ENCODE results near the gene TCF20. TPM values are rescaled to one million over a fixed set of nuclear protein-coding genes. Genes with fewer than 3 reads are reported as not detected.

TCF20 gene
- total and polyA plus RNA-seq, 2 donors from 2014 or later = 6.1 to 63.6 TPM

DNA sequence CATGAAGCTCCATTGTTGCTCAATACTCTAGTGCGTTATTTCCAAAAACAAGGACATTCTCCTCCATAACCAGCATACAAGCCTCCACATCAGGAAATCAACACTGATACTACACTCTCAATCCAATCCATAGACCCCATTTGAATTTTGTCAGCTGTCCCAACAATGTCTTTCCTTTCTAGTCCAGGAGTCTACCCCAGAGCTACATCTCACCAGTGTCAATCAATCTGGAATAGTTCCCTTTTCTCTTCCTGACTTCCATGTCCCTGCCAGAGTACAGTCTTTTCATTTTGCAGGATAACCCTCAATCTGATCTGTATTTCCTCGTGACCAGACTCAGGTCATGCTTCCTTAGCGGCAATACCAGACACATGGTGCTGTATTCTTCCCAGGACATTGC is 43.0 kb downstream of the TCF20 start:
- Histone ChIP-seq H3K27me3 (ENCODE audit: control insufficient read depth, insufficient read depth, low read length) (no peaks in the 10 kb centered on the region), H3K9ac (ENCODE audit: low read length in 3 of 3) (no peak overlapping the region), H3K4me1 (ENCODE audit: control insufficient read depth in 2 of 3, insufficient read depth in 2 of 3, low read depth in 1 of 3, low read length in 3 of 3) (peaks cover 0 to 15% (median 0%) of the 10 kb centered on the region in 3 donors), H3K36me3 (ENCODE audit: control insufficient read depth in 2 of 3, insufficient read depth in 3 of 3, low read length in 3 of 3) (no peaks in the 10 kb centered on the region), H3K4me3 (ENCODE audit: low read length in 3 of 3) (no peak overlapping the region), H3K27ac (ENCODE audit: low read depth in 2 of 2, low read length in 2 of 2) (no peak overlapping the region), H3K9me3 (ENCODE audit: control insufficient read depth in 2 of 3, insufficient read depth in 1 of 3, low read length in 3 of 3) (no peaks in the 10 kb centered on the region)
- intact Hi-C loops (cut with DNase I) = no loop called here
- no peak for FAIRE-seq
- DNase-seq = no peak
- TF ChIP-seq, protein P1, sequence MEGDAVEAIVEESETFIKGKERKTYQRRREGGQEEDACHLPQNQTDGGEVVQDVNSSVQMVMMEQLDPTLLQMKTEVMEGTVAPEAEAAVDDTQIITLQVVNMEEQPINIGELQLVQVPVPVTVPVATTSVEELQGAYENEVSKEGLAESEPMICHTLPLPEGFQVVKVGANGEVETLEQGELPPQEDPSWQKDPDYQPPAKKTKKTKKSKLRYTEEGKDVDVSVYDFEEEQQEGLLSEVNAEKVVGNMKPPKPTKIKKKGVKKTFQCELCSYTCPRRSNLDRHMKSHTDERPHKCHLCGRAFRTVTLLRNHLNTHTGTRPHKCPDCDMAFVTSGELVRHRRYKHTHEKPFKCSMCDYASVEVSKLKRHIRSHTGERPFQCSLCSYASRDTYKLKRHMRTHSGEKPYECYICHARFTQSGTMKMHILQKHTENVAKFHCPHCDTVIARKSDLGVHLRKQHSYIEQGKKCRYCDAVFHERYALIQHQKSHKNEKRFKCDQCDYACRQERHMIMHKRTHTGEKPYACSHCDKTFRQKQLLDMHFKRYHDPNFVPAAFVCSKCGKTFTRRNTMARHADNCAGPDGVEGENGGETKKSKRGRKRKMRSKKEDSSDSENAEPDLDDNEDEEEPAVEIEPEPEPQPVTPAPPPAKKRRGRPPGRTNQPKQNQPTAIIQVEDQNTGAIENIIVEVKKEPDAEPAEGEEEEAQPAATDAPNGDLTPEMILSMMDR (IDR thresholded peaks at IDR 0.05; ENCODE audit: borderline replicate concordance, extremely low read depth, insufficient read depth) = no peak

GRCh38 chr22:42225841-42226240 is 44.6 kb downstream of the TCF20 start:
- Histone ChIP-seq H3K27ac (ENCODE audit: low read depth in 2 of 2, low read length in 2 of 2) (no peak overlapping the region), H3K4me3 (ENCODE audit: low read length in 3 of 3) (no peak overlapping the region), H3K9ac (ENCODE audit: low read length in 3 of 3) (no peak overlapping the region), H3K4me1 (ENCODE audit: control insufficient read depth in 2 of 3, insufficient read depth in 2 of 3, low read depth in 1 of 3, low read length in 3 of 3) (peaks cover 0 to 15% (median 0%) of the 10 kb centered on the region in 3 donors), H3K9me3 (ENCODE audit: control insufficient read depth in 2 of 3, insufficient read depth in 1 of 3, low read length in 3 of 3) (no peaks in the 10 kb centered on the region), H3K27me3 (ENCODE audit: control insufficient read depth, insufficient read depth, low read length) (no peaks in the 10 kb centered on the region), H3K36me3 (ENCODE audit: control insufficient read depth in 2 of 3, insufficient read depth in 3 of 3, low read length in 3 of 3) (no peaks in the 10 kb centered on the region)
- DNase-seq (no peak), FAIRE-seq (no peak)
- intact Hi-C loops (cut with DNase I) = no loop called here
- TF ChIP-seq, protein P1 (IDR thresholded peaks at IDR 0.05; ENCODE audit: borderline replicate concordance, extremely low read depth, insufficient read depth) = no peak

DNA sequence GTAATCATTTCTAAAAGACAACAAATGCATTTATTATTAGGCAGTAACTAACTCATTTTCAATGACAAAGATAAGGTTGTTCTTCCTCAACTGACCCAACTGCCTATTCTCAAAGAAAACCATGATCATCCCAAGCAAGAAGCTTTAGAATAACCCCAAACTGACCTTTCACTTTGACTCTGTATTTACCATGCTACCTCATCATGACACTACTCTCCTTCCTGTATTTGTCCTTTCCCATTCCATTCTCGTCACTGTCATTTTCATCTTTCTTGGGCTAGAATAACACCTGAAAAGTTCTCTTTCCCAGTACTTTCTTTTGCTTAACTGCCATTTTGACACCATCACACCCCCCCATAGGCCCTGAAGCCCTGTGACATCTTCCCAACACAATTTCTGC is 48.3 kb downstream of the TCF20 start:
- intact Hi-C loops (cut with DNase I) = no loop called here

More for the DNA sequence above, 48.3 kb downstream of the TCF20 start:
- DNase-seq = no peak
- no peak for FAIRE-seq
- Histone ChIP-seq H3K27me3 (ENCODE audit: control insufficient read depth, insufficient read depth, low read length) (no peaks in the 10 kb centered on the region), H3K9me3 (ENCODE audit: control insufficient read depth in 2 of 3, insufficient read depth in 1 of 3, low read length in 3 of 3) (no peaks in the 10 kb centered on the region), H3K36me3 (ENCODE audit: control insufficient read depth in 2 of 3, insufficient read depth in 3 of 3, low read length in 3 of 3) (no peaks in the 10 kb centered on the region), H3K4me1 (ENCODE audit: control insufficient read depth in 2 of 3, insufficient read depth in 2 of 3, low read depth in 1 of 3, low read length in 3 of 3) (peaks cover 0 to 9% (median 4%) of the 10 kb centered on the region in 3 donors), H3K27ac (ENCODE audit: low read depth in 2 of 2, low read length in 2 of 2) (no peak overlapping the region), H3K9ac (ENCODE audit: low read length in 3 of 3) (no peak overlapping the region), H3K4me3 (ENCODE audit: low read length in 3 of 3) (no peak overlapping the region)
- TF ChIP-seq, protein P1 (IDR thresholded peaks at IDR 0.05; ENCODE audit: borderline replicate concordance, extremely low read depth, insufficient read depth) = no peak

Other genes with a start within 250 kb of the TCF20 start
- gene NAGA, start 199.8 kb downstream of the TCF20 start, total RNA-seq = 29.8 TPM
- gene NAGA, start 199.8 kb downstream of the TCF20 start, polyA plus RNA-seq (ENCODE audit: insufficient read depth, low read depth, low replicate concordance) = 27.0 TPM
- gene PHETA2, start 196.4 kb downstream of the TCF20 start, total RNA-seq = 10.4 TPM
- gene PHETA2, start 196.4 kb downstream of the TCF20 start, polyA plus RNA-seq (ENCODE audit: insufficient read depth, low read depth, low replicate concordance) = 6.3 TPM
- 113 TPM for gene SMDT1, start 191.0 kb downstream of the TCF20 start, total RNA-seq
- gene SMDT1, start 191.0 kb downstream of the TCF20 start, polyA plus RNA-seq (ENCODE audit: insufficient read depth, low read depth, low replicate concordance) = 264 TPM
- gene NDUFA6, start 179.9 kb downstream of the TCF20 start, total RNA-seq = 69.0 TPM
- 317 TPM for gene NDUFA6, start 179.9 kb downstream of the TCF20 start, polyA plus RNA-seq (ENCODE audit: insufficient read depth, low read depth, low replicate concordance)
- gene CYP2D6, start 139.8 kb downstream of the TCF20 start, total RNA-seq = 3.2 TPM
- 0.39 TPM for gene CYP2D6, start 139.8 kb downstream of the TCF20 start, polyA plus RNA-seq (ENCODE audit: insufficient read depth, low read depth, low replicate concordance)
- gene NFAM1, start 161.8 kb upstream of the TCF20 start, total RNA-seq = 7.9 TPM
- 0.60 TPM for gene NFAM1, start 161.8 kb upstream of the TCF20 start, polyA plus RNA-seq (ENCODE audit: insufficient read depth, low read depth, low replicate concordance)
- 35.2 TPM for gene RRP7A, start 249.1 kb upstream of the TCF20 start, total RNA-seq
- 26.3 TPM for gene RRP7A, start 249.1 kb upstream of the TCF20 start, polyA plus RNA-seq (ENCODE audit: insufficient read depth, low read depth, low replicate concordance)